ENCODE data around the gene CGN. TPM values are rescaled to one million over a fixed set of nuclear protein-coding genes. Genes with fewer than 3 reads are reported as not detected.

The CGN gene
- total RNA-seq, 1 donor from 2014 or later, result 1.7 TPM

- H3K4me3 Mint-ChIP-seq (ENCODE audit: unreplicated experiment), result no peak overlapping the region
- DNase-seq (ENCODE audit: extremely low spot score, unreplicated experiment), result no peak
- no peaks in the 10 kb centered on the region for H3K27me3 Mint-ChIP-seq (ENCODE audit: unreplicated experiment)
- no peaks in the 10 kb centered on the region for H3K36me3 Mint-ChIP-seq (ENCODE audit: unreplicated experiment)
- H3K9me3 Mint-ChIP-seq (ENCODE audit: unreplicated experiment), result no peaks in the 10 kb centered on the region
- H3K27ac Mint-ChIP-seq (ENCODE audit: unreplicated experiment), result no peak overlapping the region
- H3K4me1 Mint-ChIP-seq (ENCODE audit: unreplicated experiment), result peaks cover 22% of the 10 kb centered on the region
- TF ChIP-seq, protein P1, sequence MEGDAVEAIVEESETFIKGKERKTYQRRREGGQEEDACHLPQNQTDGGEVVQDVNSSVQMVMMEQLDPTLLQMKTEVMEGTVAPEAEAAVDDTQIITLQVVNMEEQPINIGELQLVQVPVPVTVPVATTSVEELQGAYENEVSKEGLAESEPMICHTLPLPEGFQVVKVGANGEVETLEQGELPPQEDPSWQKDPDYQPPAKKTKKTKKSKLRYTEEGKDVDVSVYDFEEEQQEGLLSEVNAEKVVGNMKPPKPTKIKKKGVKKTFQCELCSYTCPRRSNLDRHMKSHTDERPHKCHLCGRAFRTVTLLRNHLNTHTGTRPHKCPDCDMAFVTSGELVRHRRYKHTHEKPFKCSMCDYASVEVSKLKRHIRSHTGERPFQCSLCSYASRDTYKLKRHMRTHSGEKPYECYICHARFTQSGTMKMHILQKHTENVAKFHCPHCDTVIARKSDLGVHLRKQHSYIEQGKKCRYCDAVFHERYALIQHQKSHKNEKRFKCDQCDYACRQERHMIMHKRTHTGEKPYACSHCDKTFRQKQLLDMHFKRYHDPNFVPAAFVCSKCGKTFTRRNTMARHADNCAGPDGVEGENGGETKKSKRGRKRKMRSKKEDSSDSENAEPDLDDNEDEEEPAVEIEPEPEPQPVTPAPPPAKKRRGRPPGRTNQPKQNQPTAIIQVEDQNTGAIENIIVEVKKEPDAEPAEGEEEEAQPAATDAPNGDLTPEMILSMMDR (IDR thresholded peaks at IDR 0.05), result no peak
These were observed 4.1 kb downstream of the CGN start for GRCh38 chr1:151515265-151515664.

- Mint-ChIP-seq H3K27me3 (ENCODE audit: unreplicated experiment) (no peaks in the 10 kb centered on the region), H3K9me3 (ENCODE audit: unreplicated experiment) (no peaks in the 10 kb centered on the region), H3K27ac (ENCODE audit: unreplicated experiment) (no peak overlapping the region), H3K4me1 (ENCODE audit: unreplicated experiment) (peaks cover 17% of the 10 kb centered on the region), H3K36me3 (ENCODE audit: unreplicated experiment) (no peaks in the 10 kb centered on the region), H3K4me3 (ENCODE audit: unreplicated experiment) (no peak overlapping the region)
- no peak for DNase-seq (ENCODE audit: extremely low spot score, unreplicated experiment)
- TF ChIP-seq, protein P1 (IDR thresholded peaks at IDR 0.05), result no peak
These were observed 4.9 kb downstream of the CGN start for GRCh38 chr1:151516031-151516511.

- no peaks in the 10 kb centered on the region for H3K36me3 Mint-ChIP-seq (ENCODE audit: unreplicated experiment)
- no peak for DNase-seq (ENCODE audit: extremely low spot score, unreplicated experiment)
- H3K9me3 Mint-ChIP-seq (ENCODE audit: unreplicated experiment), result no peaks in the 10 kb centered on the region
- H3K27me3 Mint-ChIP-seq (ENCODE audit: unreplicated experiment), result no peaks in the 10 kb centered on the region
- H3K4me3 Mint-ChIP-seq (ENCODE audit: unreplicated experiment), result no peak overlapping the region
- no peak overlapping the region for H3K27ac Mint-ChIP-seq (ENCODE audit: unreplicated experiment)
- peaks cover 2% of the 10 kb centered on the region for H3K4me1 Mint-ChIP-seq (ENCODE audit: unreplicated experiment)
- TF ChIP-seq, protein P1 (IDR thresholded peaks at IDR 0.05), result no peak
These were observed 7.2 kb downstream of the CGN start for GRCh38 chr1:151518431-151518830.

DNA sequence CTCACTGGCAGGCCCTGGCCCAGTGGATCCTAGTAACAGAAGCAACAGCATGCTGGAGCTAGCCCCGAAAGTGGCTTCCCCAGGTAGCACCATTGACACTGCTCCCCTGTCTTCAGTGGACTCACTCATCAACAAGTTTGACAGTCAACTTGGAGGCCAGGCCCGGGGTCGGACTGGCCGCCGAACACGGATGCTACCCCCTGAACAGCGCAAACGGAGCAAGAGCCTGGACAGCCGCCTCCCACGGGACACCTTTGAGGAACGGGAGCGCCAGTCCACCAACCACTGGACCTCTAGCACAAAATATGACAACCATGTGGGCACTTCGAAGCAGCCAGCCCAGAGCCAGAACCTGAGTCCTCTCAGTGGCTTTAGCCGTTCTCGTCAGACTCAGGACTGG, 7.7 kb downstream of the CGN start:
- Mint-ChIP-seq H3K9me3 (ENCODE audit: unreplicated experiment) (no peaks in the 10 kb centered on the region), H3K27ac (ENCODE audit: unreplicated experiment) (no peak overlapping the region), H3K4me1 (ENCODE audit: unreplicated experiment) (no peaks in the 10 kb centered on the region), H3K27me3 (ENCODE audit: unreplicated experiment) (no peaks in the 10 kb centered on the region), H3K36me3 (ENCODE audit: unreplicated experiment) (no peaks in the 10 kb centered on the region), H3K4me3 (ENCODE audit: unreplicated experiment) (no peak overlapping the region)
- TF ChIP-seq, protein P1 (IDR thresholded peaks at IDR 0.05), result no peak
- no peak for DNase-seq (ENCODE audit: extremely low spot score, unreplicated experiment)

DNA sequence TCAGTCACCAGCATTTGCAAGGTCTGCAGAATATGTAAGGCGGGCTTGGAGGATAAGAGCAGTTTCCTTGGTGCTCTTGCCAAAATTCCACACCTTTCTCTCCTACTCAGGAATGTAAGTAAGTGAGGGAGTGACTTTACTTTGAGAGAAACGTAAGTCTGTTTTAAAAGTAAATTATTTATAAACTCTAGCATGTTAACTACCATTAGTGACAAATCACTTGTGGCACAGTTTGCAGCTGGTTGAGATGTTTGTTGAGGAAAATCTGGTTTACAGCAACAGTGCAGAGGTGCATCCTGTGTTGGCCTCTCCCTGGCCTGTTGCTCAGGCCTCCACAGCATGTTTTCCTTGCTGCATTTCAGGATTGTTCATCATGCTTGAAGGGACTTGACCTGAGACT, 8.5 kb downstream of the CGN start:
- Mint-ChIP-seq H3K4me3 (ENCODE audit: unreplicated experiment) (no peak overlapping the region), H3K4me1 (ENCODE audit: unreplicated experiment) (no peaks in the 10 kb centered on the region), H3K27me3 (ENCODE audit: unreplicated experiment) (no peaks in the 10 kb centered on the region), H3K36me3 (ENCODE audit: unreplicated experiment) (no peaks in the 10 kb centered on the region), H3K27ac (ENCODE audit: unreplicated experiment) (no peak overlapping the region), H3K9me3 (ENCODE audit: unreplicated experiment) (no peaks in the 10 kb centered on the region)
- TF ChIP-seq, protein P1 (IDR thresholded peaks at IDR 0.05), result no peak
- no peak for DNase-seq (ENCODE audit: extremely low spot score, unreplicated experiment)

All from osteocyte (in vitro differentiated cells).